MM.1S (cell line): ENCODE results near the gene SELENOF.

Experiments used
- DNase-seq: peaks from one replicate; pipeline ENCODE4 v3.0.0-alpha.2; 2015
- H2AFZ ChIP-seq: fragments of 300-600 bp; sonication (generic); 2 replicates; pipeline ENCODE4 v1.6.0; 2016; ENCODE audit warnings: antibody characterized with exemption, low read length
- H3F3A ChIP-seq: fragments of 300-600 bp; sonication (generic); 2 replicates; pipeline ENCODE4 v1.6.1; 2016; ENCODE audit warnings: mild to moderate bottlenecking, antibody characterized with exemption, low read length, moderate library complexity, mixed read lengths; ENCODE audit not compliant: insufficient read depth
- H3K27ac ChIP-seq: fragments of 300-600 bp; sonication (generic); 2 replicates; pipeline ENCODE4 v1.5.1; 2016; ENCODE audit warnings: mild to moderate bottlenecking, low read length
- H3K27me3 ChIP-seq: fragments of 300-600 bp; sonication (generic); replicated peaks from 2 replicates; pipeline ENCODE4 v1.6.0; 2016; ENCODE audit warnings: low read length; ENCODE audit not compliant: insufficient read depth
- H3K36me3 ChIP-seq: fragments of 300-600 bp; sonication (generic); replicated peaks from 2 replicates; pipeline ENCODE4 v1.6.1; 2016; ENCODE audit warnings: mild to moderate bottlenecking, low read length, mixed read lengths; ENCODE audit not compliant: insufficient read depth
- H3K4me1 ChIP-seq: fragments of 300-600 bp; sonication (generic); 2 replicates; pipeline ENCODE4 v1.6.1; 2016; ENCODE audit warnings: low read length, mixed read lengths
- H3K4me2 ChIP-seq: fragments of 300-600 bp; sonication (generic); 2 replicates; pipeline ENCODE4 v1.6.0; 2016; ENCODE audit warnings: low read depth, low read length
- H3K4me3 ChIP-seq: fragments of 300-600 bp; sonication (generic); 2 replicates; pipeline ENCODE4 v1.5.1; 2016; ENCODE audit warnings: low read length, mixed read lengths
- H3K79me2 ChIP-seq: fragments of 300-600 bp; sonication (generic); 2 replicates; pipeline ENCODE4 v1.6.1; 2016; ENCODE audit warnings: mixed run types, low read length, mixed read lengths
- H3K9ac ChIP-seq: fragments of 300-600 bp; sonication (generic); 2 replicates; pipeline ENCODE4 v1.6.1; 2016; ENCODE audit warnings: low read length, mixed read lengths
- H3K9me2 ChIP-seq: fragments of 300-600 bp; sonication (generic); replicated peaks from 2 replicates; pipeline ENCODE4 v1.6.1; 2016; ENCODE audit warnings: mild to moderate bottlenecking, low read length, mixed read lengths; ENCODE audit not compliant: insufficient read depth
- H3K9me3 ChIP-seq: fragments of 300-600 bp; sonication (generic); replicated peaks from 2 replicates; pipeline ENCODE4 v1.6.1; 2016; ENCODE audit warnings: mild to moderate bottlenecking, low read length, mixed read lengths; ENCODE audit not compliant: insufficient read depth
- H4K20me1 ChIP-seq: fragments of 300-600 bp; sonication (generic); 2 replicates; pipeline ENCODE4 v1.6.1; 2016; ENCODE audit warnings: mild to moderate bottlenecking, low read length, moderate library complexity, mixed read lengths; ENCODE audit not compliant: insufficient read depth
- CTCF ChIP-seq: fragments of 300-600 bp; sonication (generic); IDR thresholded peaks from 2 replicates; pipeline ENCODE4 v1.5.1; 2016; ENCODE audit warnings: antibody characterized with exemption, low read length, mixed read lengths
- EZH2 ChIP-seq: fragments of 300-600 bp; sonication (generic); optimal IDR thresholded peaks from 2 replicates; pipeline ENCODE3; 2017; ENCODE audit warnings: low read depth, mild to moderate bottlenecking, antibody characterized with exemption, low read length, mixed read lengths
- EZH2phosphoT487 ChIP-seq: fragments of 300-600 bp; sonication (generic); IDR thresholded peaks from 2 replicates; pipeline ENCODE4 v1.6.1; 2018; ENCODE audit warnings: antibody characterized with exemption, low read length

SELENOF gene

DNA sequence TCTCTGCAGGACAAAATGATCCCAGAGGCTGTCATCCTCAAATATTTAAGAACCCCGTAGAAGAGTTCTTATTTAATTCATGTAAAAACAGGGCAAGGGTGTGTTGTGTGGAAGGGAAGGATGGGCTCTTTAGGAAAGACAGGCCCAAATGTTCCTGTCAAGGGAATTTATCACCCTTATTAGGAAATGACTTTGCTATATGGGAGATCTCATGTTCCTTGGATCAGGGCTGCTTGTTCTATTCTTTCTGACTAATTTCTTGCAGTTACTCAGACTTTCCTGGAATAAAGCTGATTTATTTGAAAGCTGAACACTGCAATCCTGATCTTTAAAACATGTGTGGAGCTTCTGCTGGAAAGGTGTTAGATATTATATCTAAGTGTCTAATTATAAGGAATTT lies 72.8 kb downstream of the SELENOF start:
- Histone ChIP-seq H3K4me1 (no peaks in the 10 kb centered on the region), H3K9me3 (no peaks in the 10 kb centered on the region), H4K20me1 (no peaks in the 10 kb centered on the region), H3K36me3 (no peaks in the 10 kb centered on the region), H3K79me2 (no peaks in the 10 kb centered on the region), H3K4me3 (no peak overlapping the region), H3F3A (no peaks in the 10 kb centered on the region), H3K27me3 (no peaks in the 10 kb centered on the region), H3K9me2 (no peaks in the 10 kb centered on the region), H3K4me2 (no peak overlapping the region), H3K9ac (no peak overlapping the region), H3K27ac (no peak overlapping the region), H2AFZ (no peak overlapping the region)
- no peak for DNase-seq
- TF ChIP-seq EZH2phosphoT487 (no peak), CTCF (no peak), EZH2 (no peak)

- Histone ChIP-seq H3K4me2 (no peak overlapping the region), H3K27me3 (no peaks in the 10 kb centered on the region), H4K20me1 (no peaks in the 10 kb centered on the region), H3K9ac (no peak overlapping the region), H3K9me3 (no peaks in the 10 kb centered on the region), H3K36me3 (no peaks in the 10 kb centered on the region), H3K4me3 (no peak overlapping the region), H2AFZ (no peak overlapping the region), H3K9me2 (no peaks in the 10 kb centered on the region), H3K4me1 (no peaks in the 10 kb centered on the region), H3K79me2 (no peaks in the 10 kb centered on the region), H3K27ac (no peak overlapping the region), H3F3A (no peaks in the 10 kb centered on the region)
- peak; percentile 82 for DNase-seq
- TF ChIP-seq EZH2phosphoT487: no peak
- TF ChIP-seq EZH2: no peak
- peak; percentile 57 for TF ChIP-seq CTCF
Observed at GRCh38 chr1:86833461-86834215, 80.3 kb downstream of the SELENOF start.

- no peak for TF ChIP-seq EZH2phosphoT487
- TF ChIP-seq EZH2: no peak
- no peak for TF ChIP-seq CTCF
- H3K9me2 ChIP-seq: no peaks in the 10 kb centered on the region
- H3K27ac ChIP-seq: no peak overlapping the region
- H3K9me3 ChIP-seq: no peaks in the 10 kb centered on the region
- H3K4me3 ChIP-seq: no peak overlapping the region
- no peaks in the 10 kb centered on the region for H3K79me2 ChIP-seq
- no peak for DNase-seq
- no peaks in the 10 kb centered on the region for H3K4me1 ChIP-seq
- H3K27me3 ChIP-seq: no peaks in the 10 kb centered on the region
- no peaks in the 10 kb centered on the region for H4K20me1 ChIP-seq
- no peak overlapping the region for H3K4me2 ChIP-seq
- H2AFZ ChIP-seq: no peak overlapping the region
- H3F3A ChIP-seq: no peaks in the 10 kb centered on the region
- no peaks in the 10 kb centered on the region for H3K36me3 ChIP-seq
- no peak overlapping the region for H3K9ac ChIP-seq
Observed at GRCh38 chr1:86832433-86832832, 81.5 kb downstream of the SELENOF start.
